K562 (cell line): ENCODE data around the gene RPS6KA2. TPM values are rescaled to one million over a fixed set of nuclear protein-coding genes. Genes with fewer than 3 reads are reported as not detected.

Experiments used
- CREM ChIP-seq: IDR thresholded peaks from 2 replicates; pipeline ENCODE4 v1.6.1; 2014; ENCODE audit warnings: antibody characterized with exemption, low read depth
- HBP1 ChIP-seq: fragments of 450-650 bp; formaldehyde crosslinking; IDR thresholded peaks from 2 replicates; pipeline ENCODE4 v1.4.0; 2022; ENCODE audit warnings: missing genetic modification characterization
- KLF16 ChIP-seq: IDR thresholded peaks from 2 replicates; pipeline ENCODE4 v1.6.1; 2016; ENCODE audit warnings: antibody characterized with exemption
- PRMT5 ChIP-seq: sonication (generic); formaldehyde crosslinking; IDR thresholded peaks from 2 replicates; pipeline ENCODE4 v1.5.0; 2020; ENCODE audit warnings: missing genetic modification reagents
- SAP30 ChIP-seq: fragments of 200-600 bp; sonication (generic); IDR thresholded peaks from 2 replicates; pipeline ENCODE4 v1.6.1; 2012; ENCODE audit warnings: borderline replicate concordance, low read depth, mild to moderate bottlenecking, moderate library complexity, low read length, control low read depth, inconsistent platforms; ENCODE audit not compliant: insufficient read depth, poor library complexity, severe bottlenecking
- SIN3A ChIP-seq, 2 experiments: fragments of 150-350 bp in 1 of 2; IDR thresholded peaks; 2 replicates each; pipeline ENCODE4 v1.6.1; 2011 to 2016; ENCODE audit warnings: borderline replicate concordance in 2 of 2, low read depth in 2 of 2, low read length in 2 of 2, mild to moderate bottlenecking in 2 of 2, moderate library complexity in 2 of 2; ENCODE audit not compliant: control insufficient read depth in 1 of 2
- SRSF9 ChIP-seq: fragments of 200-400 bp; formaldehyde crosslinking; IDR thresholded peaks from 2 replicates; pipeline ENCODE4 v1.6.1; 2017; ENCODE audit warnings: low read depth, low read length, borderline replicate concordance
- STAT6 ChIP-seq: sonication (generic); formaldehyde crosslinking; IDR thresholded peaks from 2 replicates; pipeline ENCODE4 v1.8.1; 2023; ENCODE audit warnings: mild to moderate bottlenecking, missing genetic modification reagents
- TCF3 ChIP-seq: sonication (generic); formaldehyde crosslinking; IDR thresholded peaks from 2 replicates; pipeline ENCODE4 v1.4.0; 2020; ENCODE audit warnings: mild to moderate bottlenecking, missing genetic modification reagents
- ZNF354B ChIP-seq: fragments of 250-450 bp; sonication (Bioruptor Pico); IDR thresholded peaks from 2 replicates; pipeline ENCODE4 v1.4.0; 2020
- ZNF655 ChIP-seq: fragments of 250-450 bp; sonication (Bioruptor Pico); IDR thresholded peaks from 2 replicates; pipeline ENCODE4 v1.5.0; 2021
- ZNF75A ChIP-seq: fragments of 450-650 bp; formaldehyde crosslinking; IDR thresholded peaks from 2 replicates; pipeline ENCODE4 v1.4.0; 2020; ENCODE audit warnings: mild to moderate bottlenecking
- polyA plus RNA-seq, 8 experiments: library from polyadenylated mRNA; depleted of rRNA in 4 of 8; stranded (reverse) in 5 of 8; unstranded in 3 of 8; fragments of >200 nt; fragmentation: Nextera tagmentation in 2 of 8; fragmentation: Illumina TruSeq in 1 of 8; extraction: Ambion mirVana in 2 of 8; extraction: Trizol in 1 of 8; gene quantifications; 2 replicates each; pipeline versions ENCODE4 v1.2.1 to v1.2.3, GENCODE V29; 2011 to 2014; ENCODE audit warnings: inconsistent platforms in 1 of 8, missing spikeins in 1 of 8
- total RNA-seq, 7 experiments: library from RNA; depleted of rRNA in 6 of 7; stranded (reverse); fragments of >200 nt in 6 of 7; fragmentation: Illumina TruSeq in 2 of 7; extraction: Trizol in 2 of 7; gene quantifications; 2 replicates each; pipeline versions ENCODE4 v1.2.1 to v1.2.3, GENCODE V29; 2011 to 2021; ENCODE audit warnings: low replicate concordance in 1 of 7
- TF ChIP-seq, protein P1 (sequence below): fragments of 450-650 bp; IDR thresholded peaks from 2 replicates; pipeline ENCODE4 v1.6.1; 2016
- TF ChIP-seq, protein P2 (sequence below): fragments of 150-350 bp; IDR thresholded peaks from 2 replicates; pipeline ENCODE4 v1.6.1; 2014; ENCODE audit warnings: low read depth, mild to moderate bottlenecking, low read length, borderline replicate concordance
- TF ChIP-seq, protein P3 (sequence below): fragments of 450-650 bp; IDR thresholded peaks from 2 replicates; pipeline ENCODE4 v1.6.1; 2016; ENCODE audit warnings: missing biosample characterization, missing genetic modification characterization

RPS6KA2 gene
- total and polyA plus RNA-seq, 9 of the 15 experiments (the other 6 are each of a cell fraction or from before 2014, with no cell fraction given) = 0.29 to 1.00 (median 0.53) TPM

GRCh38 chr6:166381733-166382499 lies 245.1 kb downstream of the RPS6KA2 start (continued):
- TF ChIP-seq, protein P1, sequence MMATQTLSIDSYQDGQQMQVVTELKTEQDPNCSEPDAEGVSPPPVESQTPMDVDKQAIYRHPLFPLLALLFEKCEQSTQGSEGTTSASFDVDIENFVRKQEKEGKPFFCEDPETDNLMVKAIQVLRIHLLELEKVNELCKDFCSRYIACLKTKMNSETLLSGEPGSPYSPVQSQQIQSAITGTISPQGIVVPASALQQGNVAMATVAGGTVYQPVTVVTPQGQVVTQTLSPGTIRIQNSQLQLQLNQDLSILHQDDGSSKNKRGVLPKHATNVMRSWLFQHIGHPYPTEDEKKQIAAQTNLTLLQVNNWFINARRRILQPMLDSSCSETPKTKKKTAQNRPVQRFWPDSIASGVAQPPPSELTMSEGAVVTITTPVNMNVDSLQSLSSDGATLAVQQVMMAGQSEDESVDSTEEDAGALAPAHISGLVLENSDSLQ = no peak
- TF ChIP-seq KLF16 = peak; percentile 50
- TF ChIP-seq, protein P2, sequence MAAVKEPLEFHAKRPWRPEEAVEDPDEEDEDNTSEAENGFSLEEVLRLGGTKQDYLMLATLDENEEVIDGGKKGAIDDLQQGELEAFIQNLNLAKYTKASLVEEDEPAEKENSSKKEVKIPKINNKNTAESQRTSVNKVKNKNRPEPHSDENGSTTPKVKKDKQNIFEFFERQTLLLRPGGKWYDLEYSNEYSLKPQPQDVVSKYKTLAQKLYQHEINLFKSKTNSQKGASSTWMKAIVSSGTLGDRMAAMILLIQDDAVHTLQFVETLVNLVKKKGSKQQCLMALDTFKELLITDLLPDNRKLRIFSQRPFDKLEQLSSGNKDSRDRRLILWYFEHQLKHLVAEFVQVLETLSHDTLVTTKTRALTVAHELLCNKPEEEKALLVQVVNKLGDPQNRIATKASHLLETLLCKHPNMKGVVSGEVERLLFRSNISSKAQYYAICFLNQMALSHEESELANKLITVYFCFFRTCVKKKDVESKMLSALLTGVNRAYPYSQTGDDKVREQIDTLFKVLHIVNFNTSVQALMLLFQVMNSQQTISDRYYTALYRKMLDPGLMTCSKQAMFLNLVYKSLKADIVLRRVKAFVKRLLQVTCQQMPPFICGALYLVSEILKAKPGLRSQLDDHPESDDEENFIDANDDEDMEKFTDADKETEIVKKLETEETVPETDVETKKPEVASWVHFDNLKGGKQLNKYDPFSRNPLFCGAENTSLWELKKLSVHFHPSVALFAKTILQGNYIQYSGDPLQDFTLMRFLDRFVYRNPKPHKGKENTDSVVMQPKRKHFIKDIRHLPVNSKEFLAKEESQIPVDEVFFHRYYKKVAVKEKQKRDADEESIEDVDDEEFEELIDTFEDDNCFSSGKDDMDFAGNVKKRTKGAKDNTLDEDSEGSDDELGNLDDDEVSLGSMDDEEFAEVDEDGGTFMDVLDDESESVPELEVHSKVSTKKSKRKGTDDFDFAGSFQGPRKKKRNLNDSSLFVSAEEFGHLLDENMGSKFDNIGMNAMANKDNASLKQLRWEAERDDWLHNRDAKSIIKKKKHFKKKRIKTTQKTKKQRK = no peak
- TF ChIP-seq SIN3A (IDR thresholded peaks at IDR 0.05; ENCODE audit: borderline replicate concordance in 2 of 2, control insufficient read depth in 1 of 2, low read depth in 2 of 2, low read length in 2 of 2) = peak; percentile 67 to 72; a peak in 2 of 4 replicates
- 0 out of 2 replicates have a peak, but pooled peaks have one; percentile 45 for TF ChIP-seq STAT6
- TF ChIP-seq ZNF354B (CRISPR knock-in tag) = no peak
- no peak for TF ChIP-seq ZNF655 (CRISPR knock-in tag)
- TF ChIP-seq SAP30 = peak; percentile 71
- TF ChIP-seq, protein P3, sequence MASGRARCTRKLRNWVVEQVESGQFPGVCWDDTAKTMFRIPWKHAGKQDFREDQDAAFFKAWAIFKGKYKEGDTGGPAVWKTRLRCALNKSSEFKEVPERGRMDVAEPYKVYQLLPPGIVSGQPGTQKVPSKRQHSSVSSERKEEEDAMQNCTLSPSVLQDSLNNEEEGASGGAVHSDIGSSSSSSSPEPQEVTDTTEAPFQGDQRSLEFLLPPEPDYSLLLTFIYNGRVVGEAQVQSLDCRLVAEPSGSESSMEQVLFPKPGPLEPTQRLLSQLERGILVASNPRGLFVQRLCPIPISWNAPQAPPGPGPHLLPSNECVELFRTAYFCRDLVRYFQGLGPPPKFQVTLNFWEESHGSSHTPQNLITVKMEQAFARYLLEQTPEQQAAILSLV (tag) = no peak
- peak; percentile 62 for TF ChIP-seq CREM
- no peak for TF ChIP-seq HBP1 (CRISPR knock-in tag)
- no peak for TF ChIP-seq PRMT5 (CRISPR knock-in tag)
- no peak for TF ChIP-seq SRSF9
- no peak for TF ChIP-seq TCF3 (CRISPR knock-in tag)
- TF ChIP-seq ZNF75A (CRISPR knock-in tag) = no peak
